Fibroblast of skin of left biceps (primary cell): ENCODE results near the gene TMEM184C.

Experiments used
- DNase-seq, 2 experiments: peaks; one replicate each; pipeline ENCODE4 v3.0.0-alpha.2; 2013; ENCODE audit warnings: low read depth in 2 of 2

Gene TMEM184C

DNA sequence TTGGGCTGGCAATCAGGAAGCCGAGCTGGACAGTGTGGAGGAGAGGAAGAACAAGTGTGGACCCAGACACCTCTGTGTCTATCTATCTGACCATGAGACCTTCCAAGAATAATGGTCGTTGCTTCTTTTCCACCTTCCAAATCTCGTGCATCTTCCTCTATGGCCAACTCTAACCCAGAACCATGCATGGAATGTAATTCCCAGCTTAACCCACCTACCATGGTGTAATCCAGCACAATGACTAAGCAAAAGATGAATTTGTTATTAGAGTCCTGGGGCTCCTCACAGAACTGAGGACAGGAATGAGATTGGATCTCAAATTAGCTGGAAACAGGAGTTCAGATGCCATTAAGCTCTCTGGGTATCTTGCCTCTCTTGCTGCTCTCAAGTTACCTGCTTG lies 17.4 kb upstream of the TMEM184C start:
- DNase-seq = peak in 1 of 2 experiments; percentile 40

GRCh38 chr4:147605499-147605898 lies 11.7 kb upstream of the TMEM184C start:
- no peak for DNase-seq

GRCh38 chr4:147607471-147607870 lies 9.7 kb upstream of the TMEM184C start:
- DNase-seq = no peak

GRCh38 chr4:147610686-147611085 lies 6.5 kb upstream of the TMEM184C start:
- peak; percentile 39 to 50 for DNase-seq

DNA sequence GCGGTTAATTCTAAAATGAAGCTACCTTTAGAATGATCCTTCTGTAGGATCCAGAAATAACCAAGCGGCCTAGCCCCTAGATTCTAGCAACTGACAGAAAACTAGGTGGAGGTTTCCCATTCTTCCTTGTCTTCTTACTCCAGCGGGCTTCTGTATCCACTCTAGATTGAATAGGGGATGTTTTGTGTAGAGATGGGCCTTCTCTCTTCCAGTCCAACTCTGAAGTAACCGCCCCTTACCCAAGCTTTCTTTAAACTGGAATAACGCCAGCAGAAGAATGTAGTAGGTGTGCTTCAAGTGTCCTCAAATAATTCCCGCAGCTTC lies 386 bp upstream of the TMEM184C start:
- DNase-seq = no peak

- DNase-seq = no peak
Measured at GRCh38 chr4:147617841-147618691, 869 bp downstream of the TMEM184C start.

DNA sequence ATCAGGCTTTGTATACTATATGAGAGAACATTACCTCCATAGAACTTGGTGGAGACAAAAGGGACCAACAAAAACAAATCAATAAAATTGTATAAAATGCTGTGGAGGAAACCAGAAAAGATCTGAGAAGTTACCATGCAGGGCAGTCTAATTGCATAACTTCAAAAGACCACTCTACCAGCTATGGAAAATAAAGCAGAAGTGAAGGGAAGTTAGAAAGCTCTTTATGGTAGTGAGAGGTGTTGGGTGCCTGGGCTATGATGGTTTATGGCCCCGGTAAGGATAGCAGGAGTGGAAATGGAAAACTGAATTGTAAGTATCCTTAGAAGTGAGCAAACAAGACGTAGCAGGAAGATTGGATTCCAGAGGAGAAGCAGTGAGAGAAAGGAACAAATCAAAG lies 3.1 kb downstream of the TMEM184C start:
- no peak for DNase-seq

DNA sequence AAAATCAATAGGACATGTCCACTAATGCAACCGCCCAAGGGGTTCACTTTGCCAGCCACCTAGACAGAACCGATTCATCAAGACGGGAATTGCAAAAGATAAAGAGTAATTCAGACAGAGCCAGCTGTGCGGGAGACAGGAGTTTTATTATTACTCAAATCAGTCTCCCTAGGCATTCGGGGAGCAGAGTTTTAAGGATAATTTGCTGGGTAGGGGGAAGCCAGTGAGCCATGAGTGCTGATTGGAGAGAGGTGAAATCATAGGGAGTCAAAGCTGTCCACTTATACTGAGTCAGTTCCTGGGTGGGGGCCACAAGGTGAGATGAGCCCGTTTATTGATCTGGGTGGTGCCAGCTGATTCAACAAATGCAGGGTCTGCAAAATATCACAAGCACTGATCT lies 8.5 kb downstream of the TMEM184C start:
- no peak for DNase-seq

- no peak for DNase-seq
Measured at GRCh38 chr4:147626903-147627302, 9.7 kb downstream of the TMEM184C start.

DNA sequence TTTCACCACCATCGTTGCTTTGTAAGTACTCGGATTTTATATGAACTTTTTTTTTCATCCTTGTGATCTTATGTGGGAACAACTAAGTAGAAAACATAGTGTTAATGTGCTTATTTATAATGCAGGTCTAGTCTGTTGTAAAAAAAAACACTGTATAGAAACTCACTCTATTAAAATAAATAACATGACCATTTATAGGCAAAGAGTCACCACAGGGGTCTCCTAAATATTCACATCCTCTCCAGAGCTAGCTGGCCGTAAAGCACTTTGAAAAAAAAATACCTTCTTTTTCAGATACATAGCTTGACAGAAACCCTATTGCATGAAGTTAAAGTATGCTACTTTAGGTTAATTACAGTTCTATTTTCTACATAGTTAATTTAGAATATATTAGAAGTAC lies 11.2 kb downstream of the TMEM184C start:
- no peak for DNase-seq

DNA sequence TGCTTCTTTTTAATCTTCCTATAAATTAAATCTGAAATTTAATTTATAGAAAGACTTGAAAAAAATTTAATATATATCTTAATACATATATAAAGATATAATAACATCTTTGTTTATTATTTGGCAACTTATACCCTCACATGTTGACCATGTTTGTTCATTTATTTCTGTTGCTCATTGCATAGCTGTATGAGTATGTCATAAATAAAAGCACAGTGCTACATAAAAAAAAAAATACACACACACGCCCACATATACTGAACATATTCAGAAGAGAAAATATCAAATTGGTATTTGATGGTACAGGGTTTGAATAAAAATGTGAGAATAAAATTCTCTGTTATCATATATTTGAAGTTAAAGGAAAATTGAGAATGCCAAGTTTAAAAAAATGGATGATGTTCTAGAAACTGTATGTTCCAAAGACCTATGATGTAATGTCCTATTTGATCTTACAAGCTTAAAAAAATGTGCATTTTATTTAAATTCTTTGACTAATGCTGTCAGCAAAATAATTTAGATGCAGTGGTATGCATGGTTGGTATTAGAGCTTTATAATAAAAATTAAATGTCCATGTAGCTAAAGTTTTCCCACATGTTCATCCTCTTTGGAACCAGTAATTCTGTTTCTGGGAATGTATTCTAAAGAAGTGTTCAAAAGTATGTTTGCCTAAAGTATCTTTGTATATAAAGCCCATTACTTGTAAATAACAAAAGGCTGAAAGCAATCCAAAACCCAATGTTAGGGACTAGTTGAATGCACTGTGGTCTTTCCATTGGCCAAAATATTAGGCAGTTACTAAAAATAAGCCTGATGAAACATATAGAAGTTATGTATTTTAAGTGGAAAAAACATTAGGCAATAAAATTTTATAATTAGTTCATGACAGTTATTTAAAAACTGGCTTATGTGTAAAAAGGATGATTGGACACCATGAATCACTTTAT lies 12.9 kb downstream of the TMEM184C start:
- DNase-seq = no peak

DNA sequence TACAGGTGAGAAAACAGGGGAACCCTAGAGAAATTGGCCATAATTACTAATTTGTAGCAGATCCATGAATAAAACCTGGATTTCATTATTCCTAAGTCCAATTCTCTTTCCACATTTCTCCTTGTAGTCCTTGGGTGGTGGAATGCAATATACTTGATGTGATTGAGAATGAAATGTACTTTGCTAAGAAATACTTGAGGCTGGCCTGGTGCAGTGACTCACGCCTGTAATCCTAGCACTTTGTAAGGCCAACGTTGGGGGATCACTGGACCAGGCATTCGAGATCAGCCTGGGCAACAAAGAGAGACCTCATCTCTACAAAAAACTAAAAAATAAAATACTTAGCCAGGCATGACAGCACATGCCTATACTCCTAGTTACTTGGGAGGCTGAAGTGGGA lies 15.9 kb downstream of the TMEM184C start:
- DNase-seq = no peak

DNA sequence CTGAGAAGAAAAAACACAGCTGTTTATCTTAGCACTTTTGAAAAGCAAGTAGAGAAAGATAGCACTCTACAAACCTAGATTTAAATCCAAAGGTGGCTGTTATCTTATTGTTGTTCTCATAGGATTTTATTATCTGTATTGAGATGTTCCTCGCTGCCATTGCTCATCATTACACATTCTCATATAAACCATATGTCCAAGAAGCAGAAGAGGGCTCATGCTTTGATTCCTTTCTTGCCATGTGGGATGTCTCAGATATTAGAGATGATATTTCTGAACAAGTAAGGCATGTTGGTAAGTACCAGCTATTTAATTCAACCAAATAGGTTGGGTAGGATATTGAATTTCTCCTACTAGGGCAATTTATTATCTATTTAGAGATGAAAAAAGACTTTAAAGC lies 16.4 kb downstream of the TMEM184C start:
- no peak for DNase-seq

DNA sequence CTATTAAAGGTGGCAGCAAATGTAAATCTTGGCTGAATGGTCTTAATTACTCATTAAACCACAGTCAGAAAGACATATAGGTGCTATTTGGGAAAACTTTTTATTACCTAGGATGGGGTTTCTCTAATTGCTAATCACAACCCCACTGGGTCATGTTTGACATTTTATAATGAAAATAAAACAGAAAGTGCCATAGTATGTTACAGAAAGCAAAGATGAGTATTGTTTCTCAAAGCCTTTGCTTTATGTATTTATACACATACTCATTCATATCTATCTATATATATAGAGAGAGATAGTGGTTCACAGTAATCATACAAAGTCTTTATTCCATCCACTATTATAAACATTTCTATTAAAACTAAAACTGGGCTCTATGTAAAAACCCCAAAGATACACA lies 18.2 kb downstream of the TMEM184C start:
- DNase-seq = no peak

GRCh38 chr4:147638365-147638764 lies 21.2 kb downstream of the TMEM184C start:
- DNase-seq = no peak

GRCh38 chr4:147638942-147639341 lies 21.7 kb downstream of the TMEM184C start:
- no peak for DNase-seq

DNA sequence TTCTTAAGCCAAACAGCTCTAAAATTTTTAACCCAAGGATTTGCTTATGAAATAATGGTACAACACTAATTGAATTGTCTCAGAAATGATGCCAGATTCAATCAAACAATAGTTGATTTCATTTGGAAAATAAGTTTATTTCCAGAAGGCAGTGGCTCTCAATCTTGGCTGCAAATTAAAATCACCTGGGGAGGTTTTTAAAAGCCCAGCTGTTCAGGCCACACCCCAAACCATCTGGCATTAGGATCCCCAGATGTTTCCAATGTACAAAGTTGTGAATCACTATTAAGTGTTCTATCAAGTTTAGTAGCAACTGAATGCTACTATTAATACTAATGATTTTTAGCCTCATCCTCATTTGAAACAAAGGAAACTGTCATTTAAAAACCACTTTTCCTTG lies 22.2 kb downstream of the TMEM184C start:
- DNase-seq = no peak

DNA sequence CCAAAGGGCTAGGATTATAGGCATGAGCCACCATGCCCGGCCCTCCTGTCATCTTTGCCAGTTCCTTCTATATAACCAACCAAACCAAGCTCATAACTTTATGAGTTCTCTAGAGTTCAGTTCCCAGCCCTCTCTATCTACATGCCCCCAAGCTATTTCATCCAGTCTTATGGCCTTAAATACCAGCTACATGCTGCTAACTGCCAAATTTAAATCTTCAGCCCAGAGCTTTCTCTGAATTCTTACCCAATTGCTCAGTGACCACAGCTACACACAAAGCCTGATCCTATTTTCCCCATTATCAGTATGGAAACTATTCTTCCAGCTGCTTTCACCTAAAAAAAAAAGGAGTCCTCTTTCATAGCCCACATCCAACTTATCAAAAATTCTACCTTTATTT lies 23.1 kb downstream of the TMEM184C start:
- no peak for DNase-seq

- no peak for DNase-seq
Measured at GRCh38 chr4:147643616-147644015, 26.4 kb downstream of the TMEM184C start.

GRCh38 chr4:147644471-147644870 lies 27.3 kb downstream of the TMEM184C start:
- no peak for DNase-seq

- DNase-seq = no peak
Measured at GRCh38 chr4:147645099-147645498, 27.9 kb downstream of the TMEM184C start.

DNA sequence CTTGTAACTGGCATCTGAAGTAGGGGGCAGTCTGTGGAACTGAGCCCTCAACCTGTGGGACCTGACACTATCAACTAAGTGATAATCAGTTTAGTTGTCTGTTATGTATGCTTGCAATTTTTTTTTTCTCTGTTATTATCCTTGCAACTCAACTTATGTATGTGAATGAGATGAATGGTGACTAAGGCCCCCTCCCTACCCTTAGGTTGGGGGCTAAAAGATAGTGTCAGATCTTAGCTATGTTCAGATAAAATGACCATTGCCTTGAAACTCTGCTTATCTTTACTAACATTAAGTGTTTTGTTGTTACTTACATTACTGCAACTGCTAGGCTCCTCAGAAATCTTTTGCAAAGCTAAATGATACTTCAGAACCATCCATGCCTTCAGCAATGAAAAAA lies 31.5 kb downstream of the TMEM184C start:
- DNase-seq = no peak

- DNase-seq = no peak
Measured at GRCh38 chr4:147651563-147651962, 34.4 kb downstream of the TMEM184C start.
